Activated T-cell treated with anti-CD3 and anti-CD28 coated beads for 1 hour (primary cell): Measurements from ENCODE around the gene CDON.

Experiments
- DNase-seq: peaks from one replicate; pipeline ENCODE4 v3.0.0-alpha.2; 2020; ENCODE audit warnings: low read depth

CDON gene

GRCh38 chr11:125944350-125945010 lies 118.2 kb downstream of the CDON start:
- DNase-seq = no peak

GRCh38 chr11:125943661-125944349 lies 118.9 kb downstream of the CDON start:
- DNase-seq = no peak

- no peak for DNase-seq
Observed at GRCh38 chr11:125942771-125943428, 119.8 kb downstream of the CDON start.

DNA sequence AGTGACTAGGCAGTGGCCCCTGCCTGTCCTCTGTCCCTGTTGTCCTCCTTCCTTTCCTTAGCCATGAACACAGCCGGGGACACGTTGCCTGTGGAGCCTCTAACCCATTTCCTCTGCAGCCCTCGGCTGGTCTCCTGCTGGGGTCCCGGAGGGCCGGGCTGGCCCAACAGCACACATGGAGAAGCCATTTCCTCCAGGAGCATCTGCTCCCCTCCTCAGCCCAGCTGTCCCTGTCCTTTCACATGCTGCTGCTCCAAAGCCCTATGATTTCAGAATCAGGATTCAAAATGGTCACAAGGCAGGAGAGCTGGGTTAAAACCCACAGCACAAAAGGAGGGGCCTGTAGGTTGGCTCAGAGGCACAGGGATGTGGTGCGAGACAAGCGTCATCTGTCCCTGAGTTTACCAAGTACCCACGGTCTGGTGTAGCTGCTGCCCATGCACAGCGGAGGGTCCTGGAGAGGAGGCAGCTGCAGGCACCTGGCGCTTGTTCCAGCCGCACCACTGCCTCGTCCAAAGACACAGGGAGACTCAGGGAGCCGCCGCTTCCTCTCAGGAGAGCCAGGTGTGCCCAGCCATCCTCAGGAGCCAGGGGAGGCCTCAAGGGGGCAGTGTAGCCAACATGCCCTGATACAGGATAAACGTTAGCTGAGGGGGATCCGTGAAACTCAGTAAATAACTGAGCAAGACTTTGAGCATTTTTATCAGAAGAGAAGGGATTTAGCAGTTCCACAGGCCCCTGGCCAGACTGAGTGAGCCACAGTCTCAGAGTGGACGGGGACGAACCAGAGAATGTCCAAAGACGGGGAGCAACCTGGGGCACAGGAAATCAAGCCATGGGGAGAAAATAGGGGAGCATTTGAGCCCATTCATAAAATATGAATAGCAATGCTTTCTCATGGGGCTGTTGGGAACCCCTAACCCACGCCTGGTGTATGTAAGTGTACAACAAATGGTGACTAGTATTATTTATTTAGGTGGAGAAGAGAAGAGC lies 120.8 kb downstream of the CDON start:
- DNase-seq = peak; percentile 25

DNA sequence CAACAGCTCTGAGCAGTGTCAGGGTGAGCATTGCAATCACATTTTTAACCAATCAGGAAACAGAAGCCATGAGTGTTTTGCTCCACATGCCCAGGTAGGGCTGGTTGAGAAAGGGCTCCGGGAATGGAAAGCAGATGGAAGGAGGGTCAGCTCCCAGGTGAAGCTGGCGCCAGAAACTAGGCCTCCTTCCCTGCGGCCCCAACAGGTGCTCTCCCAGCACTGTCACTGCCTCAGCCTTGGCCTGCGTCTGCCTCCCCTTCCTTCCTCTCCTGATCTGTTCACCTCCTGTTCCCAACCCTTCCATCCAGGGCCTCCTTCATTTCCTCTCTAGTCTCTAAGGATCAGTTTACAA lies 121.4 kb downstream of the CDON start:
- DNase-seq = no peak

DNA sequence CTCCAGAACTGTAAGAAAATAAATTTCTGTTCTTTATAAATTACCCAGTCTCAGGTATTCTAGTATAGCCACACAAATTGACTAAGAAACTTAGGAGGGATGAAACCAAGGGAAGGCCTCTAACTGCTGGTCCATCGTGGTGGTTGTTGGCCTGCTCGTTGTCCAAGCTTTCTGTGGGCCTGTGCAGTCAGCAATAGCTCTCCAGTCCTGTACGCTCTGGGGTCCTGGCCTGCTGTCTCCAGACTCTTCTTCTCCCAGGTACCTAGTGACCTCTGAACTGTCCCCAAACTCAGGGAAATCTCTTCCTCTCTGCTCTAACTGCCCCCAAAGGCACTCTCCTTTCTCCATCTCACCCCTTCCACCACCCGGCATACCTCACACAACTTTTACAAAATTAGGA lies 122.5 kb downstream of the CDON start:
- DNase-seq = no peak

DNA sequence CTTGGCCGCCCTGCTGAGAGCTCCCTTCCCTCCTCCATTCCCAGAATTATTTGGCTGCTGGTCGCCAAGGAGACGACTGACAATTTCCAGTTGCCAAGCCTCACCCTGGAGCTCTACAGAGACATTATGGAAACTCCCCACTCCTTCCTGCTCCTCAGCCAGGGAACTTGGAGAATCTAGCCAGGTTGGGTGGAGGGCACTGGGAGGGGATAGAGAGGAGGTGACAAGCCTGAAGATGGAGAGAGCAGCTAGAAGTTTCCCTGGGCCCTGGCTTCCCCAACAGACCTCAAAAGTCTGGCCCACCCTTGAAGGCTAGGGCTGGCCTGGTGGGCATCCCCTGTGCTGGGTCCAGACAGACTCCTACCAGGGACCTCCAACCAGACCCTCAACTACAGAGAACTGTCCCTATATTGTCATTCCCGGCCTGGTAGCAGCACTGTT lies 123.6 kb downstream of the CDON start:
- DNase-seq = no peak

GRCh38 chr11:125938418-125938817 lies 124.2 kb downstream of the CDON start:
- DNase-seq = no peak

- no peak for DNase-seq
Observed at GRCh38 chr11:125935618-125936199, 127.0 kb downstream of the CDON start.

GRCh38 chr11:125935056-125935455 lies 127.6 kb downstream of the CDON start:
- DNase-seq = no peak

- no peak for DNase-seq
Observed at GRCh38 chr11:125934473-125934872, 128.2 kb downstream of the CDON start.

DNA sequence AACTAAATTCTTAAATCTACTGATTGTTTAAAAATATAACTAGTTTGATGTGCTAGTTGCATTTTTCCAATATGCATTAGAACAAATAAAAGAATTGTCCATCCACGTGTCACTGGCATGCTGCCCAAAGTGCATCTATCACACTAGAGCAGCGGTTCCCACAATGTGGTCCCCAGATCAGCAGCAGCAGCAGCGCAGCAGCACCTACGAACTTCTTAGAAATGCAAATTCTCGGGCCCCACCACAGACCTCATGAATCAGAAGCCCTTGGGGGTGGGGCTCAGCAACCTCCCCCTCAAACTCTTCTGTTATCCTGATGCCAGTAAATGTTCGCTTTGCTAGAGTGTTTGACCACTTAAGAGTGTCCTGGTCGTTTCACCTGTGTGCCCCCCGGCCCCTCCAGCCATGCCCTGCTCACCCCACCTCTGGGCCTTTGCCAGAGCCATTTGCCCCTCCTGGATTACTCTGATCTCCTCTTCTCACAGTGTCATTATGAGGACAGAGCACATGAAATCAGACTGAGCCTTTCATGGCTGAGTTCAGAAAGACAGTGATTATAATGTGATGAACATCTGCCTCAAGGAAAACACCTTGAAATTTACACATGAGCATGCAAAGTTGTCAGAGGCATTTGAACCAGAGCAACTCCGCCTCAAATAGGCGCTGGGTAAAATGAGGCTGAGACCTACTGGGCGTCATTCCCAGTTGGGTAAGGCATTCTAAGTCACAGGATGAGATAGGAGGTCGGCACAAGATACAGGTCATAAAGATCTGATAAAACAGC lies 129.4 kb downstream of the CDON start:
- no peak for DNase-seq

DNA sequence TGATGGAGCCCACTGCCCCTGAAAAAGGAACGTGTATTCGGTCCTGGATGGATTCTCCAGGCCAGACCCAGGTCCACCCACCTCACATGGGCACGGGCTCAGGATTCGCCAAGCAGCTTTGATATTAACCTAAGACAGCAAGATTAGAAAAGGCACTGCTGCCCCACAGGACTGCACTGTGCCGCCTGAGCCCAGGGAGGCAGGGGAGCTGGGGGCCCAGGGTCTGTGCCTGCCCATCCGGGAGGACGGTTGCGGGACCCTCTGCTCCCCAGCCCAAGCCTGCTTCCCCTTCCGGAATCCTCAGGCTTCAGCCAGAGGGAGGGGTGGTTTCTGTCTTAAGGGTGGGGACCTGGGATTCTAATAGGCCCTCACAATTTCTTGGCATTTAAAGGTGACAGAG lies 130.4 kb downstream of the CDON start:
- DNase-seq = no peak

DNA sequence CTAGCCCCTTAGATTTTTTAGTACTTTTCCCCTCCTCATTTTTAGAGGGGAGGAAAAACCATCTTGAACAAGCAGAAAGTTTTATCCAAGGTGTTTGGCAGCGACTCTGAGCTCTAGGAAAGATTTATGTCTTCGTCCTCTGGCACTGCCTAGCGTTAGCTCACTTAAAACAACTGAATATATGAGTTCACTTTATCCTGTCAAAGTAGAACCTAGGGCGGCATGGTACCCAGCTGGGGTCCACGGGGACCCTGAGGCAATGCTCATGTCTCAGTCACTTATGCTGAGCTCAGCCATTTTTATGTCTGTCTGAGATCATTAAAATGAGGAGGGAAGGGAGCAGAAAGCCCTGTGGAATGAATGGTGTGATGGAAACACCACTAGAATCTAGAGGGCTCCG lies 131.0 kb downstream of the CDON start:
- DNase-seq = no peak

DNA sequence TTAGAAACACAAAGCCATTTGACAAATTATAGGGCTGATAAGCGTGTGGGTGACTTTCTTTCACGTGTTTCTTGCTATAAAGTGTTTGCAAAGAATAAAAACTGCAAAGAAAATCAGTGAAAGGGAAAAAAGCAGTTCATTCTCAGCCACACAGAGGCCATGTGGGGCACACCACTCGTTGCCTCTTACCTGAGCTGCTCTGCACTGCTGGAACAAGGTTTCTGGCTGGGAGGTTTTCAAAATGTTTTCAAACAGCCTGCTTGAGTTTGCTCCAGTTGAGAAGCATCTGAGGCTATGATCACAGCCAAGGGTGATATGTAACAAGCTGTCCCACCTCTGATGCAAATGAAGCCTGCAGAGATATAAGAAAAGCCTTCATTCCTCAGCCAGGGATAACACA lies 131.6 kb downstream of the CDON start:
- DNase-seq = no peak

DNA sequence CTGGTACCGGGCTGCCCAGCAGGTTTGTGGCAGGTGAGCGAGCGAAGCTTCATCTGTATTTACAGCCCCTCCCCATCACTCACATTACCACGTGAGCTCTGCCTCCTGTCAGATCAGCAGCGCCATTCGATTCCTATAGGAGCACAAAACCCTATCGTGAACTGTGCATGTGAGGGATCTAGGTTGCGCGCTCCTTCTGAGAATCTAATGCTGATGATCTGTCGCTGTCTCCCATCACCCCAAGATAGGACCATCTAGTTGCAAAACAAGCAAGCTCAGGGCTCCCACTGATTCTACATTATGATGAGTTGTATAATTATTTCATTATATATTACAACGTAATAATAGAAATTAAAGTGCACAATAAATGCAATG lies 132.6 kb downstream of the CDON start:
- no peak for DNase-seq

GRCh38 chr11:125929445-125930075 lies 133.1 kb downstream of the CDON start:
- no peak for DNase-seq

DNA sequence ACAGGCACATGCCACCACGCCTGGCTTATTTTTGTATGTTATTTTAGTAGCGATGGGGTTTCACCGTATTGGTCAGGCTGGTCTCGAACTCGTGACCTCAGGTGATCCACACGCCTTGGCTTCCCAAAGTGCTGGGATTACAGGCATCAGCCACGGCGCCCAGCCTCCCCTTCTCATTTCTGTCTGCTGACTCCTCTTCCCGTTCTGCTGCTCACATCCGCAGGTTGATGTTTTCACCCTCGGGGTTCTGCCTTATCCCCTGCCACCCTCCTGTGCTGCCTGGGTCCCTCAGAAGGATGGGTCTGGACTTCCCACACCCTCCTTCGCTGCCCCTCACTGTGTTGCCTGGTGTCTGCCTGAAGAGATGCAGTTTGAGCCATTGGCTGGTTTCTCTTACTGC lies 136.0 kb downstream of the CDON start:
- DNase-seq = no peak

GRCh38 chr11:125925804-125926203 lies 136.9 kb downstream of the CDON start:
- no peak for DNase-seq

- DNase-seq = no peak
Observed at GRCh38 chr11:125925247-125925740, 137.4 kb downstream of the CDON start.
